Adipocyte (in vitro differentiated cells): ENCODE measurements around the gene SH3YL1.
"Not testable (repeated sequence)": the region's sequence is repeated elsewhere in the genome, so short reads cannot be mapped to it uniquely, and the experiment has no call there.

Experiments
- DNase-seq: peaks from one replicate; pipeline ENCODE4 v3.0.0-alpha.2; 2015; ENCODE audit warnings: low read depth
- H3K27me3 ChIP-seq: replicated peaks from 2 replicates; pipeline ENCODE4 v1.7.0; 2013; ENCODE audit warnings: mild to moderate bottlenecking, low read length, moderate library complexity; ENCODE audit not compliant: control insufficient read depth, insufficient read depth
- H3K36me3 ChIP-seq: 2 replicates; pipeline ENCODE4 v1.7.0; 2013; ENCODE audit warnings: low read length, mild to moderate bottlenecking, moderate library complexity; ENCODE audit not compliant: control insufficient read depth, insufficient read depth, severe bottlenecking
- H3K4me1 ChIP-seq: 2 replicates; pipeline ENCODE4 v1.7.0; 2013; ENCODE audit warnings: mild to moderate bottlenecking, low read length, moderate library complexity; ENCODE audit not compliant: control insufficient read depth, insufficient read depth
- H3K4me3 ChIP-seq: 2 replicates; pipeline ENCODE4 v1.7.0; 2013; ENCODE audit warnings: mild to moderate bottlenecking, low read length, moderate library complexity
- H3K9ac ChIP-seq: 2 replicates; pipeline ENCODE4 v1.7.0; 2013; ENCODE audit warnings: mild to moderate bottlenecking, low read length, moderate library complexity
- H3K9me3 ChIP-seq: 2 replicates; pipeline ENCODE4 v1.7.0; 2013; ENCODE audit warnings: mild to moderate bottlenecking, low read length, moderate library complexity; ENCODE audit not compliant: control insufficient read depth

Gene SH3YL1

DNA sequence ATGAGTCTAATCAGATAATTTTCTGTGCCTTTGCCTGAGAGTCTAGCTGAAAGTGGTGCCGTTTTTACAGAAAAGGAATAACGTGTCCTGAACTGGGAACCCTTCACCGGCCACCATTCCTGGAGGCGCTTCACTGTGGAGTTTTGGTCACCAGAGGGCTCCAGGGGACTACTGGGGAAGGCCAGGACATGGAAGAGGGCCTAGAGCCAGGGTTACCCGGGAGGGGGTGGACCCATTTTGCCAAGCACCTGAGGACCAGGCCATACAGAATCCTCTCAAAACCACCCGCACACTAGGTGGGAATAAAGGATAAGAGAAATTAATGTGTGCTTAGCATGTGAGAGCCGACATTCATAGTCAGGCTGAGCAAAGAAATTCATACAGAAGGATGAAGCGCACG is 91.7 kb downstream of the SH3YL1 start:
- H3K9ac ChIP-seq, H3K9me3 ChIP-seq, H3K27me3 ChIP-seq, H3K36me3 ChIP-seq, H3K4me3 ChIP-seq, H3K4me1 ChIP-seq: not testable (repeated sequence)
- peak; percentile 5 for DNase-seq

DNA sequence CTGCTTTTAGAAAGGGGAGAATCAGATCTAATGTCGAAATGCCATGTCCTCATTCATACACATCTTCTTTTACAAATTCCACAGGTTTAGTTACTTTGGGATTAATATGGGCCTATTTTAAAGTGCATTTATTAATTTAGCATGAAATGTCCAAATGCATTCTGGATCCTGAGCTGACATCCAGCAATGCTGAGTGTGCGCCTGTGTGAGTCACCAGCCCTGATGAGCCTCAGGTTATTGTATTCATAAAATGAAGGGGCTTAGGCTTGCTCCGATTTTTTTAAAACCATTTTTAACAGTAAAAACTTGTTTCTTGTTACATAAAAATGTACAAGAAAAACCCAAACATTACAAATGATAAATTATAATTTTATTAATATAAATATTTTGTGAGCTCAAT is 94.1 kb downstream of the SH3YL1 start:
- Histone ChIP-seq H3K4me1 (no peaks in the 10 kb centered on the region), H3K27me3 (no peaks in the 10 kb centered on the region), H3K4me3 (no peak overlapping the region), H3K9me3 (no peaks in the 10 kb centered on the region), H3K9ac (no peak overlapping the region), H3K36me3 (no peaks in the 10 kb centered on the region)
- DNase-seq = no peak
